Skeletal muscle satellite cell (primary cell): Measurements from ENCODE around the gene TENT4A.

Experiments used
- H3K27me3 ChIP-seq: 2 replicates; pipeline ENCODE4 v1.7.0; 2013; ENCODE audit warnings: low read length; ENCODE audit not compliant: control insufficient read depth, insufficient read depth
- H3K36me3 ChIP-seq: 2 replicates; pipeline ENCODE4 v1.7.0; 2013; ENCODE audit warnings: mild to moderate bottlenecking, control low read depth, low read length; ENCODE audit not compliant: insufficient read depth
- H3K4me1 ChIP-seq: 2 replicates; pipeline ENCODE4 v1.7.0; 2013; ENCODE audit warnings: low read length; ENCODE audit not compliant: control insufficient read depth, insufficient read depth
- H3K4me2 ChIP-seq: 2 replicates; pipeline ENCODE4 v1.7.0; 2013; ENCODE audit warnings: mild to moderate bottlenecking, low read length
- H3K4me3 ChIP-seq: 2 replicates; pipeline ENCODE4 v1.7.0; 2013; ENCODE audit warnings: low read length
- H3K9ac ChIP-seq: 2 replicates; pipeline ENCODE4 v1.7.0; 2013; ENCODE audit warnings: mild to moderate bottlenecking, low read depth, low read length, moderate library complexity
- H3K9me3 ChIP-seq: replicated peaks from 2 replicates; pipeline ENCODE4 v1.7.0; 2013; ENCODE audit warnings: mild to moderate bottlenecking, control low read depth, low read length

TENT4A gene

GRCh38 chr5:6757414-6757969 lies 44.3 kb downstream of the TENT4A start:
- no peak overlapping the region for H3K4me2 ChIP-seq
- H3K36me3 ChIP-seq = peaks cover 53% of the 10 kb centered on the region
- H3K27me3 ChIP-seq = no peaks in the 10 kb centered on the region
- H3K9ac ChIP-seq = no peak overlapping the region
- no peak overlapping the region for H3K4me3 ChIP-seq
- H3K4me1 ChIP-seq = no peaks in the 10 kb centered on the region
- H3K9me3 ChIP-seq = no peaks in the 10 kb centered on the region

- H3K36me3 ChIP-seq = peaks cover 46% of the 10 kb centered on the region
These were observed 45.0 kb downstream of the TENT4A start for GRCh38 chr5:6758236-6758635.

GRCh38 chr5:6758706-6759105 lies 45.5 kb downstream of the TENT4A start:
- Histone ChIP-seq H3K9me3 (no peaks in the 10 kb centered on the region), H3K4me3 (no peak overlapping the region), H3K36me3 (peaks cover 41% of the 10 kb centered on the region), H3K4me1 (no peaks in the 10 kb centered on the region), H3K4me2 (no peak overlapping the region), H3K27me3 (no peaks in the 10 kb centered on the region), H3K9ac (no peak overlapping the region)

More at GRCh38 chr5:6758236-6758635, 45.0 kb downstream of the TENT4A start:
- Histone ChIP-seq H3K4me3 (no peak overlapping the region), H3K4me1 (no peaks in the 10 kb centered on the region), H3K4me2 (no peak overlapping the region), H3K9ac (no peak overlapping the region), H3K9me3 (no peaks in the 10 kb centered on the region), H3K27me3 (no peaks in the 10 kb centered on the region)

- Histone ChIP-seq H3K4me2 (no peak overlapping the region), H3K9ac (no peak overlapping the region), H3K9me3 (no peaks in the 10 kb centered on the region), H3K4me1 (no peaks in the 10 kb centered on the region), H3K27me3 (no peaks in the 10 kb centered on the region), H3K36me3 (peaks cover 36% of the 10 kb centered on the region), H3K4me3 (no peak overlapping the region)
These were observed 46.2 kb downstream of the TENT4A start for GRCh38 chr5:6759401-6759800.

GRCh38 chr5:6759983-6760382 lies 46.8 kb downstream of the TENT4A start:
- Histone ChIP-seq H3K9me3 (no peaks in the 10 kb centered on the region), H3K36me3 (peaks cover 30% of the 10 kb centered on the region), H3K9ac (no peak overlapping the region), H3K27me3 (no peaks in the 10 kb centered on the region), H3K4me1 (no peaks in the 10 kb centered on the region), H3K4me2 (no peak overlapping the region), H3K4me3 (no peak overlapping the region)

- Histone ChIP-seq H3K9me3 (no peaks in the 10 kb centered on the region), H3K27me3 (no peaks in the 10 kb centered on the region), H3K4me3 (no peak overlapping the region), H3K9ac (no peak overlapping the region), H3K4me2 (no peak overlapping the region), H3K36me3 (peaks cover 23% of the 10 kb centered on the region), H3K4me1 (peaks cover 3% of the 10 kb centered on the region)
These were observed 47.5 kb downstream of the TENT4A start for GRCh38 chr5:6760686-6761085.

GRCh38 chr5:6761333-6761732 lies 48.1 kb downstream of the TENT4A start:
- no peaks in the 10 kb centered on the region for H3K9me3 ChIP-seq
- peaks cover 17% of the 10 kb centered on the region for H3K36me3 ChIP-seq
- H3K4me1 ChIP-seq = peaks cover 10% of the 10 kb centered on the region
- H3K4me3 ChIP-seq = no peak overlapping the region
- H3K27me3 ChIP-seq = no peaks in the 10 kb centered on the region
- H3K9ac ChIP-seq = no peak overlapping the region
- H3K4me2 ChIP-seq = no peak overlapping the region

- H3K9me3 ChIP-seq = no peaks in the 10 kb centered on the region
- no peaks in the 10 kb centered on the region for H3K27me3 ChIP-seq
- no peak overlapping the region for H3K9ac ChIP-seq
- H3K4me1 ChIP-seq = peaks cover 18% of the 10 kb centered on the region
- no peak overlapping the region for H3K4me2 ChIP-seq
- H3K36me3 ChIP-seq = peaks cover 16% of the 10 kb centered on the region
- no peak overlapping the region for H3K4me3 ChIP-seq
These were observed 48.9 kb downstream of the TENT4A start for GRCh38 chr5:6762116-6762515.

GRCh38 chr5:6762697-6763096 lies 49.5 kb downstream of the TENT4A start:
- H3K4me2 ChIP-seq = no peak overlapping the region
- H3K4me3 ChIP-seq = no peak overlapping the region
- no peaks in the 10 kb centered on the region for H3K9me3 ChIP-seq
- H3K9ac ChIP-seq = no peak overlapping the region
- H3K4me1 ChIP-seq = peaks cover 18% of the 10 kb centered on the region
- H3K36me3 ChIP-seq = peaks cover 16% of the 10 kb centered on the region
- H3K27me3 ChIP-seq = no peaks in the 10 kb centered on the region

- Histone ChIP-seq H3K9me3 (no peaks in the 10 kb centered on the region), H3K4me1 (peaks cover 18% of the 10 kb centered on the region), H3K9ac (no peak overlapping the region), H3K27me3 (no peaks in the 10 kb centered on the region), H3K36me3 (peaks cover 12% of the 10 kb centered on the region), H3K4me3 (no peak overlapping the region), H3K4me2 (no peak overlapping the region)
These were observed 50.0 kb downstream of the TENT4A start for GRCh38 chr5:6763191-6763590.

GRCh38 chr5:6765612-6766525 lies 52.6 kb downstream of the TENT4A start:
- Histone ChIP-seq H3K9ac (peak overlapping the region; percentile 56), H3K27me3 (no peaks in the 10 kb centered on the region), H3K4me3 (peak overlapping the region; percentile 54), H3K9me3 (no peaks in the 10 kb centered on the region), H3K4me1 (peaks cover 18% of the 10 kb centered on the region), H3K4me2 (peak overlapping the region; percentile 75), H3K36me3 (no peaks in the 10 kb centered on the region)
